HG02588 (cell line): Measurements from ENCODE around the gene IL17RA.
"Not testable (repeated sequence)": the region's sequence is repeated elsewhere in the genome, so short reads cannot be mapped to it uniquely, and the experiment has no call there.

ENCODE experiments used
- ATAC-seq: cut with Tn5 transposase; IDR thresholded peaks from one replicate; pipeline ENCODE4 v1.9.1; 2021; ENCODE audit warnings: mild to moderate bottlenecking, moderate library complexity; ENCODE audit not compliant: unreplicated experiment

IL17RA gene

GRCh38 chr22:17118342-17118741 is 33.5 kb downstream of the IL17RA start:
- no peak for ATAC-seq

GRCh38 chr22:17119481-17120202 is 34.8 kb downstream of the IL17RA start:
- ATAC-seq, result no peak

DNA sequence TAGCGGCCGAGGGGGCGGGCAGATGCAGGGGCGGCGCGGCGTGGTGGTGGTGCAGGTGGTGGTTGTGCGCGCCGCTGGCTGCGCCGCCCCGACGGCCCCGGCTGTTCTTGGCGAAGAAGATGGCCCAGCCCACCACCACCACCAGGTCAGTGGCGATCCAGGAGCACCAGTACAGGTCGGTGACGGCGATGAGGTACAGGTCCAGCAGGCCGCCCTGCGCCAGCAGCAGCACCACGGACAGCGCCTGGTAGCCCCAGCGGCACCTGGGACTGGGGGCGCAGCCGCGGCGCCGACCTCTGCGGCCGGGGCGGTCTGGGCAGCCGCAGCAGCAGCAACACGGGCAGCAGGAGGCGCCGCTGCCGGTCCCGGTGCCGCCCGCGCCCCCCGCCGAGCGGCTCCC is 35.5 kb downstream of the IL17RA start:
- no peak for ATAC-seq

- no peak for ATAC-seq
Observed at GRCh38 chr22:17120711-17121232, 36.0 kb downstream of the IL17RA start.

GRCh38 chr22:17121233-17122195 is 36.7 kb downstream of the IL17RA start, which contains the start of gene TMEM121B:
Gene TMEM121B (minus strand): TSS chr22:17121360. CDS start chr22:17121127, 233 bp downstream.
- no peak for ATAC-seq

- ATAC-seq, result no peak
Observed at GRCh38 chr22:17130199-17130598, 45.4 kb downstream of the IL17RA start.

DNA sequence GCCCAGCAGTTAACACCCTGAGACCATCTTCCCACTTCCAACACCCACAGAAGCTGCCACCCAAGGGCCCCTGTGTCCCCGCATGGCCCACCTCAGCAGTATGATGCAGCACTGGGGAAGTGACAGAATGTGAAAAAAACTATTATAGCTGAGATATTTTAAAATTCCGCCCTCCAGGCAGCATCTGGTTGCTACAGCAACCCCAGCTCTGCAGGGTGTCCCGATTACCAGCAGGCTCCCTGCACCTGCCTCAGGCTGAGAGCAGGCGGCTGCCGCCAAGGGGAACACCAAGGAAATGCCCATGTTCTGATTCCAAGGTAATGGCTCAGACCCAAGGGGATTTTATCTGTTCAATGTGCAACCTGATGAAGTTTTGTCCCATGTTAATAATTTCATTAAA is 46.9 kb downstream of the IL17RA start:
- no peak for ATAC-seq

DNA sequence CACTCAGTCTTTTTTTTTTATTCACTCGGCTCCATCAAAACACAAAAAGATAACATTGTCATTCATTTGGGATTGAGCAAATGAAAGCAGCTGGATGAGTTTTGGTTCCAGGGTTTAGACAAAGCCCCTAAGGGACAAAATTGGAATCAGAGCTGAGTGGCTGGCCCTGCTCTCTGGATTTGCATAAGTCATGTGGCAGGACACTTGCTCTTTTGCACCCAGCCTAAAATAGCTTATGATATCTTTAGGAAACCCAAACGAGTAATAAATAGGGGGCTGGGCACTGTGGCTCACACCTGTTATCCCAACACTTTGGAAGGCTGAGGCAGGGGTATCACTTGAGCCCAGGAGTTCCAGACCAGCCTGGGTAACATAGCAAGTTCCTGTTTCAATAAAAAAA is 47.3 kb downstream of the IL17RA start:
- no peak for ATAC-seq

GRCh38 chr22:17133137-17133536 is 48.3 kb downstream of the IL17RA start:
- ATAC-seq, result no peak

- no peak for ATAC-seq
Observed at GRCh38 chr22:17135153-17135760, 50.5 kb downstream of the IL17RA start.

DNA sequence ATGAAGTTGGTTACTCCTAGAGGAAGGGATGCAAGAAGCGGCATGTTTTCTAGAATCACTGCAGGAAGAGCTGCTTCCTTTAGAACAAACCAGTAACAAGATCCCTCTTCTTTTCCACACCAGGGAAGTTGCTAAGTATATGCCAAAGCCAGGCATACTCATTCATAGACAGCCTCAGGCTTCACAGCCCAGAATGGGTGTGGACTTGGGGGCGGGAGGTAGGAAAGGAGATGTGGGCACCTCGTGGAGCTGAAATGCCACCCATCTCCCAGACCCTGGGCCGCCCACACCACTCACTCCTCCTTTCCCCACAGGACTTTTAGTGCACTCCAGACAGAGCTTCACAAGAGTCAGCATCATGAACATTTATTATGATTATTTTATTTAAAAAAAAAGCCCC is 52.4 kb downstream of the IL17RA start:
- no peak for ATAC-seq

GRCh38 chr22:17137861-17138425 is 53.1 kb downstream of the IL17RA start:
- ATAC-seq, result no peak

DNA sequence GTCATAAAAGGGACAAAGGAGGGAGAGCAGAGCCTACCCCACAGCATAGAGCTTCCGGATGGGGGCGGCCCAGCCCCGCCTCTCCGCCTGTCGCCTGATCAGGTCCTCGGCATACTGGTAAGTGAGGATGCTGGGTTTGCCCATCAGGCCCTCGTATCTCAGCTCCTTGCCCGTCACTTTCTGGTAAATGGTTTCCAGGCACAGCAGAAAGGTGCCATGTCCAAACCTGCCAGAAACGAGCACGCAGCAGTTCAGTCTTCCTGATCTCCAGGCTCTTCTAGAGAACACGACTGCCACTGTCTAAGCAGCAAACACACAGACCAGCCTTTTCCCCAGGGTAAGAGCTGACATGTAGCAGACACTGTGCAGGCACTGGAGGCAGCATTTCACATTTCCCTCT is 53.7 kb downstream of the IL17RA start:
- ATAC-seq, result no peak

DNA sequence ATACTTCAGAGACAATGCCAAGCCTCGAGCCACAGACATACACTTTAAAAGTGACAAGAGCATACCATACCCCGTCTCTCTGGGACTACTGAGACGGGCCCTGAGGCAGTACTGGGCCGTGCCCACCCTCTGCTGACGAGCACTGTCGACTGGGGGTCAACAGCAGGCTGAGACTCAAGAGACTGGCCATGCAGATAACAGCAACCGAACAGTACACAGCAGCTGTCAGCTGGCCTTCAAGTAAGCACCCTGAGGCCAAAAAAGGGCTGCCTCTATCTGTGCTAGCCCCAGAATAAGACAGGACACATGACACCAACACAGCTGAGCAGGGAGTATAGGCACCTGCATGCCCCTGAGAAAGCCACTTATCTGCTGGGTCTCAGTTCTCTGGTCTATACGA is 55.2 kb downstream of the IL17RA start:
- no peak for ATAC-seq

- ATAC-seq, result no peak
Observed at GRCh38 chr22:17140826-17141766, 56.3 kb downstream of the IL17RA start.

GRCh38 chr22:17143101-17143500 is 58.3 kb downstream of the IL17RA start:
- ATAC-seq, result no peak

- no peak for ATAC-seq
Observed at GRCh38 chr22:17143826-17144225, 59.0 kb downstream of the IL17RA start.

DNA sequence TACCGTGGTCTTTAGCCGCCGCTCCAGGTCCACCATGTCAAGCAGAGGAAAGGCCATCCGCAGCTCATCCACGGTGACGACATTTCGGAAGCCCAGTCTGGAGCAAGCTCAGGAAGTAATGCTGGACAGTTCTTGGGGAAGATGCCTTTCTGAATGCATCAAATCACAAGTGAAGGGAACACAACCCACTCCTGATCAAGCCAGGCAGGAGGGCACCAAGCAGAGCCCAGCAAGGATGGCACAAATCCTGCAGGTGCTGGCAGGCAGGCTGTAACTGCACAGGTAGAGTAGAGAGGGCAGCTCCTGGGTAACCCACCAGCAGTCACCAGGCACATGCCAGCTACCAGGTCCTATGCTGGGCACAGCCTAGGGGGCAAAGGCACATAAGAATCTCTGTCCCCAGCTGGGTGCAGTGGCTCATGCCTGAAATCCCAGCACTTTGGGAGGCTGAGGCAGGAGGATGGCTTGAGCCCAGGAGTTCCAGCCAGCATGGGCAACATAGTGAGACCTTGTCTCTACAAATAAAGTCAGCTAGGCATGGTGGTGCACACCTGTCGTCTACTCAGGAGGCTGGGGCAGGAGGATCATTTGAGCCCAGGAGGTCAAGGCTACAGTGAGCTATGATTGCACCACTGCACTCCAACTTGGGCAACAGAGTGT is 60.4 kb downstream of the IL17RA start:
- no peak for ATAC-seq

- not testable (repeated sequence) for ATAC-seq
Observed at GRCh38 chr22:17147458-17147857, 62.7 kb downstream of the IL17RA start.
